ENCODE data around the gene GDPD4.

The GDPD4 gene

DNA sequence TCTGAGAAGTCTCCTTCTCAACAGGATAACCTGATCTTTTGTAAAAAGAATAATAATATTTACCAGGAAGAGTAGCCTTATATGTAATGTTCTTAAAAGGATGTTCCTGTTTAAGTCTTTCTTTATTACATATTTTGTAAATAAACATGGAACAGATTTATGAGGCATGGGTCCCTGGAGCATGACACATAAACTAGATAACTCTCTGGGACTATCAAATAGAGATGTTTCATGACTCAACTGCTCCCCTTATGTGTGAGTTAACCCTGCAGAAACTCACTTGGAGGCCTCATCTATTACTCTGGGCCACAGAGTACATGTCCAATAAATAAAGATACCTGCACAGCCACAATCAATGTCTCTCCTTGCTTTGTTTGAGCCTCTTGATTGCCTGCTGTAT lies 64.6 kb downstream of the GDPD4 start:
- no peak for DNase-seq

DNA sequence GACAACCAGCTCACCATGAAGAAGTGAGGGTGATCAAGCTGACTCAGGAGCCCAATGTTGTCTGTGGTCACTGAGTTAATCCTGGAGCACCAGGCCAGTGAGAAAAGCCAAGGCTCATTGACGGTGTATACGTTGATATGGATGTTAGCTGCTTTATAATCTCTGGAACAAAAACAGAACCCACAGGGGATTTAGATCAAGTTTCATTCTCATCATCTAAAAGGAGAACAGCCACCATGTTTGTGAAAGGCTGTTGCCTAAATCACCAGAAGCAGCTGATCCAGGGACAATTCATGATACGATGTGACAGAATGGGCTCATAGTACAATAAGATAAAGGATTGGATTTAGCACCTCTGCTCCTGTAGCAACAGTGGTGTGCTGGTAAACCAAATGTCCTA lies 68.5 kb downstream of the GDPD4 start:
- no peak for DNase-seq

- DNase-seq: no peak
Observed at GRCh38 chr11:77232242-77232641, 69.2 kb downstream of the GDPD4 start.

DNA sequence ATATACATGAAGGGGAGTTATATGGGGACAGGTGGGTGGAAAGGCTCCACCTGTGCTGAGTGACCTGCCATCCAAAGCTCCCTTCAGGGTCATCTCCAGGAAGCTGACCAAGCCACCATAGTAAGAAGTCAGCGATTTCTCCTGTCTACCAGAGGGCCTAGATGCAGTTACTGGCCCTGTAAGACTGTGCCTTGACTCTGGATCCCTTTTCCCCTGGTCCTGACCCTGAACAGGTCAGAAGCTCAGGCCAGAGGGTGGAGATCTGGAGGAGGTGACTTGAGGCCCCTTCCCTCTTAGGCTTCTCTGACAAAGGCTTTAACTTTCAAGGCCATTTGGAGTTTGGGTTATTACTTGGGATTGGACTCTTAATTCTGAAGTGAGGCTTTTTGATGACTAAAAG lies 69.7 kb downstream of the GDPD4 start:
- no peak for DNase-seq

- no peak for DNase-seq
Observed at GRCh38 chr11:77230878-77231605, 70.4 kb downstream of the GDPD4 start.

DNA sequence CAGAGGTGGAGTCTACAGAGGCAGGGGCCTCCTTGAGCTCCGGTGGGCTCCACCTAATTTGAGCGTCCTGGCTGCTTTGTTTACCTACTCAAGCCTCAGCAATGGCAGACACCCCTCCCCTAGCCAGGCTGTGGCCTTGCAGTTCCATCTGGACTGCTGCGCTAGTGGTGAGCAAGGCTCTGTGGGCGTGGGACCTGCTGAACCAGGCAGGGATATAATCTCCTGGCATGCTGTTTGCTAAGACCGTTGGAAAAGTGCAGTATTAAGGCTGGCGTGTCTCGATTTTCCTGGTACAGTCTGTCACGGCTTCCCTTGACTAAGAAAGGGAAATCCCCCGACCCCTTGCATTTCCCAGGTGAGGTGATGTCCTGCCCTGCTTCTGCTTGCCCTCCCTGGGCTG lies 77.7 kb downstream of the GDPD4 start:
- no peak for DNase-seq

DNA sequence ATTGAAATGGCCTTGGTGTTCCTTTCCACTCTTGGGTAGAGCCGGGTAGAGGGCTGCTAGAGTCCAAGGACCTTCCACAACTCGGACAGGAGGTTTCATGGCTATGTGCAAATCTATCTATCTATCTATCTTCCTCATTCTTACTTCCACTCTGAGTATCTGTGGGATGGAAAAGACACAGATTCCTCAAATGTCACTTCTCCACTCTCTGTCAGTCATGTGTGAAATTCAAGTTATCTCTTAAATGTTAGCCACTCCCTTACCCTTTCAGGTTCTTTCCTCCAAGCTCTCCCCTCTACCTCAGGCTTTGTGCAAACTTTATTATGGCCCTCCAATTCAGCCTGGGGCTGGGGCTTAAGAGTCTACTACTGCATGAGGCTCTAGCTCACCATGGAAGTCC lies 84.3 kb downstream of the GDPD4 start:
- DNase-seq: peak; percentile 23 to 40

- no peak for DNase-seq
Observed at GRCh38 chr11:77215106-77215505, 86.4 kb downstream of the GDPD4 start.

DNA sequence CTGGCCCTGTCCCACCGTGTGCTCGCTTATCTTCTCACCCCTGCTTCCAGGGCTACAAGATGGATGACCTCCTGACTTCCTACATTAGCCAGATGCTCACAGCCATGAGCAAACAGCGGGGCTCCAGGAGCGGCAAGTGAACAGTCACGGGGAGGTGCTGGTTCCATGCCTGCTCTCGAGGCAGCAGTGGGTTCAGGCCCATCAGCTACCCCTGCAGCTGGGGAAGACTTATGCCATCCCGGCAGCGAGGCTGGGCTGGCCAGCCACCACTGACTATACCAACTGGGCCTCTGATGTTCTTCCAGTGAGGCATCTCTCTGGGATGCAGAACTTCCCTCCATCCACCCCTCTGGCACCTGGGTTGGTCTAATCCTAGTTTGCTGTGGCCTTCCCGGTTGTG lies 86.9 kb downstream of the GDPD4 start:
- no peak for DNase-seq

GRCh38 chr11:77213589-77214428 lies 87.7 kb downstream of the GDPD4 start:
- no peak for DNase-seq

GRCh38 chr11:77213029-77213579 lies 88.4 kb downstream of the GDPD4 start:
- DNase-seq: no peak

GRCh38 chr11:77212314-77213007 lies 89.0 kb downstream of the GDPD4 start:
- DNase-seq: no peak

GRCh38 chr11:77211594-77212251 lies 89.8 kb downstream of the GDPD4 start:
- DNase-seq: no peak

DNA sequence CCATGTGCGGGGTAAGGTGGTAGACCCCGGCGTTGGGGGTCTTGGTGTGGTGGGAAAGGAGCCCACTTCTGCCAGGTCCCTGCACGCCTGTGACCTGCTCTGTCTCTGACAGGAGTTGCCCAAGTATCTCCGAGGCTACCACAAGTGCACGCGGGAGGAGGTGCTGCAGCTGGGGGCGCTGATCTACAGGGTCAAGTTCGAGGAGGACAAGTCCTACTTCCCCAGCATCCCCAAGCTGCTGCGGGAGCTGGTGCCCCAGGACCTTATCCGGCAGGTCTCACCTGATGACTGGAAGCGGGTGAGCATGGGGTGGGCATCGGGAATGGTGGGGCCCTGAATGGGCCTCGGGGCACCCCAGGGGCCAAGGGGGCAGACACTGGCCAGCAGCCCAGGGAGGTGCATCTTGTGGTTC lies 90.4 kb downstream of the GDPD4 start:
- no peak for DNase-seq

DNA sequence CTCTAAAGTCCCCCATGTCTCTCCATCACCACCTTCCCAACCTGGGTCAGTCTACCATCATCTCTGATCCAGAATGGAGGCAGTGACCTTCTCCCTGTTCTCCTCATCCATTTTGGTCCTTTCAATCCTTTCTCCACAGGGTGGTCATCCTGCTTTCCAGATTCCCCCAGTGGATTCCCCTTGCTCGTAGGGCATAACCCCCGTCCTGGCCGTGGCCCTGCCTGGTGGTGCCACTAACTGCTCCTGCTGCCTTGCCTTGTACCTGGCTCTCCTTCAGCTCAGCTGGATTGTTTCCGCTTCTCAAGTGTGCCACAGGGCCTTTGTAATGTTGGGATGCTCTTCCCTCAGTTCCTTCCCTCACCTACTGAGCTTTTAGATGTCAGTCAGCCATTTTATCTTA lies 91.8 kb downstream of the GDPD4 start:
- no peak for DNase-seq

DNA sequence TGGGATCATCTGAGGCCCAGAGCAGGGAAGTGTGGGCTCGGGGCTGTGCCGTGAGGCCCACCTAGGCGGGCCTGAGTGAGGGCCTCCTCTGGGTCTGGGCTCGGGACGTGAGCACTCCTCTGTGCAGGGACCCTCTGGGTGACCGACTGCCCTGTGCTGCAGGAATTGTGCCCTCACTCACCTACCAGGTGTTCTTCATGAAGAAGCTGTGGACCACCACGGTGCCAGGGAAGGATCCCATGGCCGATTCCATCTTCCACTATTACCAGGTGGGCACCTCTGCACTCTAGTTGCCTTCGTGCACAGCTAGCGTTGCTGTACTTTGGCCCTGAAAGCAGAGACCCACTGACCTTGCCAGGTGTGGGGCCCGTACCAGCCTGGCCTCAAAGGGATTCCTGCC lies 93.0 kb downstream of the GDPD4 start:
- no peak for DNase-seq

DNA sequence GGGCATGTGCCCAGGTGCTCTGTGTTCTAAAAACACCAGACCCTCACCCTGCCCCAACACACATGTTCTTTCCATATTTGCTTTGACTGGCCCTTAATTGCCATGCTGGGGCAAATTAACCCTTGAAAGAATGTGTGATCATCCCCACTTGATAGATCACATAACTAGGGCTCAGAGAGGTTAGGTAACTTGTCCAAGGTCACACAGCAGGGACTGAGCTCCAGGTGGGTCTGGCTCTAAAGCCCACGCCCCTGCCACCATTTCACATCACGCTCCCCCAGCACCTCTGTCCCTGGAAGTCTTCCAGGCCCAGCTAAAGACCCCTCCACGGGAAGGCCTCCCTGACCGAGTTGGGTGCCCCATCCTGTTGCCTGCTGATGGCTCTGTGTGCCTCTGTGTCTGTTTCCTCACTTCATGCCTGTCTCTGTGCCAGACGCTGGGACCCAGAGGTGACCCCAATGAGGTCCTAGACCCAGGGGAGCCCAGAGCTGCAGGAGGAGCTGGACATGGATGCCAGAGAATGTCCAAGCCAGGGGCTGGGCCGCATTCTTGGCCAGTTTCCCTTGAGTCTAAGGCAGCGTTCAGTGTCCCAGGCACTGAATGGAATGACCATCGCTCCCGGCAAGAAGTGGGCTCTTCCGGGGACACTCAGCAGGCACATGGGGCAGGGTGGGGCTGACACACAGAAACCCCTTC lies 93.7 kb downstream of the GDPD4 start:
- DNase-seq: no peak

- DNase-seq: no peak
Observed at GRCh38 chr11:77207019-77207485, 94.4 kb downstream of the GDPD4 start.

DNA sequence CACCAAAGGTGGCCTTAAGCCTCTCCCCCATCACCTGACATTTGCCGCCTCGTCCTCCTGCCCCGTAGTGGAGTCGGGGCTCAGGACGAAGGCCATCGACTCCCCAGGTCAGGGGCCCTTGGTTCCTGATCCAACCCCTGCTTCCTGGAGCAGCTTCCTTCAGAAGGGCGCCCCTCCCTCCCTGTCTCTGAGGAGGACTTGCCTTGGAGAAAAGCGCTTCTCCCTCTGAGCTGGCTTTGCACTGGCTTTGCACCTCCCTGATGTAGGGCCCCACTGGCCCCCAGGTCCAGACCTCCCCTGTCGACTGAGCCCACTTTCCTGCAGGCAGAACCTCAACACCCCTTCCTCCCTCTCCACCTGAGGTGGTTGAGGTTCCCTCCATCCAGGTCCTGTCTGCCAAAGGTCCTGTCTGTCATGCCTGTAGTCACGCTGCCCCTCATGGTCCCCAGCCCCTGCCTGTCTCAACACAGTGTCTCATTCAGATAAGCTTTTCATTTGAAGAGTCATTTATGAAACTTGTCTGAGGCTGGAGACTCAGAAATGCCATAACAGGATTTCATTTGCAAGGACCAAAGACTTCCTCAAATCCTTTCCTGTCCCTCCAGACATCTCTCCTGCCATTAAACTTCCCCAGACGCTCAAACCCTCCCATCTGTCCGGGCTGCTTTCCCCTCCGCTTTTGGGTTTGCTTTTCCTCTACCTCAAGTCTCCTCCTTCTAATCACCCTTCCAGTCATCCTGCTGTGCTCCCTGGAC lies 95.0 kb downstream of the GDPD4 start:
- peak in 1 of 2 donors; percentile 7 for DNase-seq

GRCh38 chr11:77205467-77206263 lies 95.8 kb downstream of the GDPD4 start:
- no peak for DNase-seq
